SU-DHL-6 (cell line): ENCODE data around the gene GRIK3.

Experiments used
- CTCF ChIP-seq: fragments of 200-600 bp; sonication (generic); IDR thresholded peaks from one replicate; pipeline ENCODE4 v1.5.1; 2017; ENCODE audit warnings: antibody characterized with exemption, mild to moderate bottlenecking, low read length, moderate library complexity; ENCODE audit not compliant: insufficient read depth, poor library complexity, severe bottlenecking
- EZH2phosphoT487 ChIP-seq: fragments of 200-600 bp; sonication (generic), shearing (Covaris generic); conservative IDR thresholded peaks from 2 replicates; pipeline ENCODE4 v1.6.1; 2018; ENCODE audit warnings: mild to moderate bottlenecking, antibody characterized with exemption, low read length, moderate library complexity, mixed read lengths

GRCh38 chr1:36883315-36883949 lies 150.9 kb downstream of the GRIK3 start:
- TF ChIP-seq CTCF (no peak), EZH2phosphoT487 (no peak)
